CD4-positive, alpha-beta T cell treated with Interleukin-4 for 1 hour (primary cell): ENCODE results near the gene RGS14.

ENCODE experiments used
- DNase-seq, 2 donors: peaks; one replicate each; pipeline ENCODE4 v3.0.0-alpha.2; 2020 to 2022

Gene RGS14, protein sequence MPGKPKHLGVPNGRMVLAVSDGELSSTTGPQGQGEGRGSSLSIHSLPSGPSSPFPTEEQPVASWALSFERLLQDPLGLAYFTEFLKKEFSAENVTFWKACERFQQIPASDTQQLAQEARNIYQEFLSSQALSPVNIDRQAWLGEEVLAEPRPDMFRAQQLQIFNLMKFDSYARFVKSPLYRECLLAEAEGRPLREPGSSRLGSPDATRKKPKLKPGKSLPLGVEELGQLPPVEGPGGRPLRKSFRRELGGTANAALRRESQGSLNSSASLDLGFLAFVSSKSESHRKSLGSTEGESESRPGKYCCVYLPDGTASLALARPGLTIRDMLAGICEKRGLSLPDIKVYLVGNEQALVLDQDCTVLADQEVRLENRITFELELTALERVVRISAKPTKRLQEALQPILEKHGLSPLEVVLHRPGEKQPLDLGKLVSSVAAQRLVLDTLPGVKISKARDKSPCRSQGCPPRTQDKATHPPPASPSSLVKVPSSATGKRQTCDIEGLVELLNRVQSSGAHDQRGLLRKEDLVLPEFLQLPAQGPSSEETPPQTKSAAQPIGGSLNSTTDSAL

DNA sequence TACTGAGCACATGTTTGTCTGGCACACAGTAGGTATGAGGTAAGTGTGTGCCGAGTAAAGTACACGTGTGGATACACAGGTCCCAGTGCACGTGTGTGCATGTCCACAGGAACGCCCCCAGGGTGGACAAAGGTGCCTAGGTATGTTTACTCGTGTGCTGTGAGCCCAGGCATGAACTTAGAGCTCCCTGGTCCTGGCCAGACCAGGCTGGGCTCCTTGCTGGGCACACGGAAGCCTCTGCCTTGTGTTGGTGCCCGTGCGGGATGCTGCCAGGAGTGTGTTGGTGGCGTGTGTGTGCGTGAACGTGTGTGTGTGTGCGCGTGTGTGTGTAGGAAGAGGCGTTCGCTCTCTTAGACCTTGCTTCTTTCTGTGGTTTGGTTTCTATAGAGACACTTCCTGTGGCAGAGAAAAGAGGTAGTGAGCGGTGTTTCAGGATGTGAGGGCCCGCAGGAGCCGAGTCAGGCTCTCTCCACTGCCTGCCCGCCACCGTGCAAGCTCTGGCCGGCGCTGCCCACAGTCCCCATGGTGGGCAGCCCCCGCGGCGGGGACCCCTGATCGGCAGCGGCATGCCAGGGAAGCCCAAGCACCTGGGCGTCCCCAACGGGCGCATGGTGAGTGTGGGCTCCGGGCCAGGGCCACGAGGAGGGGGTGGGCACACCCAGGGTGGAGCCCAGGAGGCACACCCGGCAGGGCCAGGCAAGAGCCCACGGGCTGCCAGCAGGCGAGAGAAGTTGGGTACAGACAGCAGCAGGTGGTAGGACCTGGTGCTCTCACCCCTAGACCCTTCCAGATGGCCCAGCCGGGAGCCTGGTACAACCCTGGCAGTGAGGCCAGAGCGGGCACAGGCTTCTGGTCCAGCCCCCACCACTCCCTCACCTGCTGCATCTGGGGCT is at the start of gene RGS14:
Gene RGS14 (plus strand): TSS at position 466 of the 893 bp plus-strand sequence. CDS start 101 bp downstream, at position 567.
- DNase-seq = peak; percentile 86 to 89

DNA sequence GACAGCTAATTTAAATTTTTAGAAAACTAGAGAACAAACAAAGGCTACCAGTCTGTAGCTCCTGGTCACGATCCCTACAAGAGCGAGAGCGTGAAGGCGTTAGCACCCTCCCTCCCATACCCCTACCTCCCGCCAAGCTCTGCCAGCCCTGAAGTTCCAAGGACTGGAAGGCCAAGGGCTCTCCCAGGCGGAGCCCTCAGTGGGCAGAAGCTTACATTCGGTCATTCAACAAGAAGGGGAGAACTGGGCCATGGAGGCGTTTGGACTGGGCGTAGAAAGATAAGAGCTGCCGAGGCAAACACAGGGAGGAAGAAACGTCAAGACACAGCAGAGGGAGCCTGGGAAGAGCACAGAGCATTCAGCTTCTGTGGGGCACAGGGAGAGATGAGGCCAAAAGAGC is 49.0 kb upstream of the RGS14 start:
- no peak for DNase-seq

DNA sequence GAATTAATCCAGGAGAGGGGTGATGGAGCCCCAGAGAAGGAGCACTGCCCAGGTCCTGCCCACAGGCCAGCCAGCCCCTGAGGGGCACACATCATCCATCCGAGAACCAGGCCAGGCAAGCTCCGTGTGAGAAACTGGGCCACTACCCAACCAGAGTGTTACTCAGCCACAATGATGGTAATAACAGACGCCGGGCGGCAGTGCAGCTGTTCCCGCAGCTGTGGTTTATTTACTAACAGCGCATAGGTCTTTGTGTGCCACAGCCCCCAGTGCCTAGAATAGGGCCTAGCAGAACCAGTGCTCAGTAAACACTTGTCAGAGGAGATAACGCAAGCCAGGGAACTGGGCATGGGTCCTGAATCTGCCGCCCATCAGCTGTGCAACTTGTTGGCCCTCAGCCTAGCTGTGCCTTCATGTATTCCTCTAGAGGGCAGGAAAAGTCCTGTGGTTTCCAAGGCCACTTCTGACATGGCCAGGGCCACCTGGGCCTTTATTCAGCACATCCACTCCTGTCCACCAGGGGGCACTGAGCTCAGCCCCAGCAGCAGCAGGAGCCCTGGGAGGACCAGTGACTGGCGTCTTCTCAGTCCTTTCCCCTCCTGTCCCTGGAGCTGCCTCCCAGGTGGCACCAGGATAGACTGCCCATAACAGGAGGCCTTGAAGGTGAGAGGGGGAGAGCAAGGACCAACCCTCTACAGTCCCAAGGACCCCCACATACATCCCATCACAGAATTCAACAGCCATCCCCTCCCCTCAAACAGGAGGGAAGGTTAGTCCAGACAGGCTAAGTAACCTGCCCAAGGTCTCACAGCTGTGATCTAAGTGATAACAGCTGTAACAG is 48.2 kb upstream of the RGS14 start:
- DNase-seq = peak; percentile 77 to 79

DNA sequence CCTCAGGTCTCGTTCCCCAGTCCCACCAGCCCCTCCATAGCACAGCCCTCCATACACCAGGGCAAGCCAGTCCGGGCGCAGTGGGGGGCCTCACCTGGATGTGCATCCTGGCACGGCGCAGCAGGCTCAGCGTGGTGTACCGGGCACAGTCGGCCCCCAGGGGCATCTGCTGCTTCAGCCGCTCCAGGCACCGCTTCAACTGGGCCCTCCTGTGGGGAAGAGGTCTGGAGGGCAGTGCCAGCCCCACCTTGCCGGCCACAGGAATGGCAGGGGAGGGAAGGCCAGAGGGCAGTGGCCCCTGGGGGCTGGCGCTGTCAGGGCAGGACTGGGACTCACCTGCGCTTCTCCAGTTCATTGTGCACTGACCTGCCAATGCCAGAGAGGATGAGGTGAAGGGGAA is 47.4 kb upstream of the RGS14 start:
- no peak for DNase-seq

DNA sequence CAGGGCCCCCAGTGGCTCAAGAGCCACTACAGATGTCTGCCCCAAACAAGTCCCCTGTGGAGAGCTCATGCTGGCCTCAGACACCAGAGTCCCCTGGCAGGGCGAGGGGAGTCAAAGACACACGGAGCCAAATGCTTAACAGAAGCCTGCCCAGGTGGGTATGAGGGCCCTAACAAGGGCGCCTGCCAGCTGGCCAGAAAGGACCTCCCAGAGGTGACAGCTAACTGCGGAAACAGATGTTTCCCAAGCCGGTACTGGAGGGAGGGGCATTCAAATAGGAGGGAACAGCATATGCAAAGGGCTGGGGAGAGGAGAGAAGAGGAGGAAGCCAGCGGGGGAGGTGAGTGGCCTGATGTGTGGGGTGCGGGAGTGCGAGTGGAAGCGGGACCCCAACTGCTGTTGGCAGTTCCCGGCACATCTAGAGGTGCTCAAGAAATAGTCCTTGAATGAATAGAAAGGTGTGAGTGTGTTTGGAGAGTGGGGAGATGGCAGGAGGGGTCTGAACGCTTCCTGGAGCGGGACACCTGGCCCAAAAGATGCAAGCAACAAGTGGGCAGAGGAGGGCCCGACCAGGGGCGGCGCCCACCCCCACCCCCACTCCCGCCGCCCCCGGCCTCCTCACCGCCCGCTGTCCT is 46.9 kb upstream of the RGS14 start:
- peak; percentile 34 to 51 for DNase-seq

DNA sequence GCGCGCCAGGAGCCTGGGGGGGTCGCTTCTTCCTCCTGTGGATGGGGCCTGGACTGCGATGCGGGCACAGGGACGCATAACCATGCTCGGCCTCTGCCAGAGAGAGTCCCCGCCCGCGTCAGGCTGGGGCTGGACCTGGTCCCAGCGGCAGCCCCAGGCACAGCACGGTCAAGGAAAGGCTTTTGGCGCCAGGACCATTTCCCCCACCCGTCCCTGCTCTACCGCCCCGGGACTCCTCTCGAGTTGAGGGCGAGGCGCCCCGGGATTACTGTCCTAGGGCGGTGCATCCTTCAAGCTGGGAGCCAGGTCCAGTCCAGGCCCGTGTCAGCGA is 46.4 kb upstream of the RGS14 start:
- no peak for DNase-seq

DNA sequence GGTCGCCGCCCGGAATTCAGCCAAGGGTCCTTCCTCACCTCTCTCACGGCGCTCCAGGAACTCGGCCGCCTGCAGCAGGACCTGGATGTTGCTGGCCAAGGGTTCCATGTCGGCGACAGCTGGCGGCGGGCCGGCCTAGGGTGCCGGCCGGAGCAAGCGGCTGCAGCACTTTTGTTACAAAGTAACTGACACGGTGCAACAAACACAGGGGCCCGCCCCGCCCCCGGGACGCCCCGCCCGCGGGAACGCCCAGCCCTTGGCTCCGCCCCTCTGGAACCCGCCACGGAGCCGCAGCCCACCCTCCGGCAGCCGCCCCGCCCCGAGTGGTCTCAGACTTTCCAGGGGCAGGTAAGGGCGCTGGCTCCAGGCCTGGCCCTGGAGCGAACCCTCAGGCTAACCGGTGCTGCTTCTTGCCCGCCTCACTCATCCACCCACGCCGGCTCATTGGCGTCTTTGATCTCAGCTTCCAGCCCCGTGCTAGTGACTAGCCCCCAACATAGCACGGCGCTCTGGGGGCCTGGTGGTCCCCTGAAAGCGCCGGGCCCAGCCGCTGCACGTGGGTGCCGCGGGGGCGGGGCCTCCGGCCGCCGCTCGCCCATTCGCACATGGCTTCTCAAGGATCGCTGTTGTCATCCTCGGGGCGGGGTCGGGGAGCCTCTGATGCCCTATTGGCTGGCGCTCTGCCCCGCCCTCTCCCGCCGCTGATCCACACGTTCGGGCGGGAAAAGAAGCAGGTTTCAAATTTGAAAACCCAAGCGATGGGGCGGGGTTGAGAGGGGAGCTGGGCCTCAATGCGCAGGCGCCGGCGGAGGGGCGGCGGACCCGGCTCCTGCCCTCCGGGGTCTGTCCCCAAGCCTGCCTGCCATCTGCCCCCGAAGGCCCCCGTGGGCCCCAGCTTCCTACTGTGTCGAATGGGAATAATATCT is 45.7 kb upstream of the RGS14 start, which contains the start of gene MXD3:
Gene MXD3 (minus strand): TSS at position 176 of the 926 bp plus-strand sequence. CDS start 68 bp downstream, at position 108.
- peak; percentile 96 for DNase-seq

DNA sequence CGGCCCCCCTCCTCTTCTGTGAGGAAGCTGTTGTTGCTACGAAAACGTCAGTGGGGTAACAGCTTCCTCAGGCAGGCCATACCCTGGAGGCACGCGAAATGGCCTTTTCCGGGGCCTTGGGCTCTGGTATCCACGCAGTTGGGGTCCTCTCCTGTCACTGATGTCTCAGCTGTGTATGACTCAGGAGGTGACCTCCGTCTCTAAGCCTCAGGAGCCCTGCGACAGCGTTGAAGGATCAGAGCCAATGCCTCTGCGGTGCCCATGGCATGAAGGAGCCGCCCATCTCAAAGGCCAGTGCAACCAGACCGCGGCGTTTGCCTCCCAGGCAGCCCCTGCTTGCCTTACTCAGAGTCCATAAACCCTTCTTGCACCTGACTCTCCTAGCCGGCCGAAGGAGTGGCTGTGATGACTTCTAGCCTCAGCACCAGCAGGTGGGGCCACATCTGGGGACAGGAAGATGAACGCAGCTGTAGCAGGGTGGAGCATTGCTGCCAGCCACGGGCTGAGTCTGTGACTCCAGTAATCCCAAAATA is 45.0 kb upstream of the RGS14 start:
- peak in 1 of 2 donors; percentile 30 for DNase-seq

DNA sequence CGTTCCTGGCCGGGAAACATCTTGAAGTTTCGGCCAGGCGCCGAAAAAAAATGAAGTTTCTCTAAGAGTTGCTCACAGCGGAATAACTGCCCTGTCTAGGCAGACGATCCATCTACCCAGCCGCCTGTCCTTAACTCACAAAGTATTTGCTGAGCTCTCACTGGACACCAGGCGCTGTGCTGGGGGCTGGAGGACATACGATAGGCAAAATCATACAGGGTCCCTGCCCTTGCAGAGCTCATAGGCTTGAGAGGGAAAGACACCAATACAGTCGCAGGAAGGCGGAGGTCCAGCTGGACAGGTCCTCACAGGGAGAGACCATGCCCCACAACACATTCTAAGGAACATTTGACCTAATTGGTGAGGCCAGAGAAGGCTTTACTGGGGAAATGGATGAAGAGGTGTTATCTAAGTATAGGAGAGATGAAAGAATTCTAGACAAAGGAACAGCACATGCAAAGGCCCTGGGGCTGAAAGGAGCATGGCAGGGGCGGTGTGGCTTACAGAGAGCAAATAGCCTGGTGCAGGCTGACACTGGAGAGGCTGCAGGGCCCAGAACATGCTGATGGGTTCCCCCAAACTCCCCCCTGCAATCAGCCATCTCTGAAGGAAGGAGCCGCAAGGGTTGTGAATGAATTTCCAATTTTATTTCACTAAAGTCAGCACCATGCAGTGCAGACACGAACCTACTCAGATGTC is 44.0 kb upstream of the RGS14 start:
- DNase-seq = no peak

DNA sequence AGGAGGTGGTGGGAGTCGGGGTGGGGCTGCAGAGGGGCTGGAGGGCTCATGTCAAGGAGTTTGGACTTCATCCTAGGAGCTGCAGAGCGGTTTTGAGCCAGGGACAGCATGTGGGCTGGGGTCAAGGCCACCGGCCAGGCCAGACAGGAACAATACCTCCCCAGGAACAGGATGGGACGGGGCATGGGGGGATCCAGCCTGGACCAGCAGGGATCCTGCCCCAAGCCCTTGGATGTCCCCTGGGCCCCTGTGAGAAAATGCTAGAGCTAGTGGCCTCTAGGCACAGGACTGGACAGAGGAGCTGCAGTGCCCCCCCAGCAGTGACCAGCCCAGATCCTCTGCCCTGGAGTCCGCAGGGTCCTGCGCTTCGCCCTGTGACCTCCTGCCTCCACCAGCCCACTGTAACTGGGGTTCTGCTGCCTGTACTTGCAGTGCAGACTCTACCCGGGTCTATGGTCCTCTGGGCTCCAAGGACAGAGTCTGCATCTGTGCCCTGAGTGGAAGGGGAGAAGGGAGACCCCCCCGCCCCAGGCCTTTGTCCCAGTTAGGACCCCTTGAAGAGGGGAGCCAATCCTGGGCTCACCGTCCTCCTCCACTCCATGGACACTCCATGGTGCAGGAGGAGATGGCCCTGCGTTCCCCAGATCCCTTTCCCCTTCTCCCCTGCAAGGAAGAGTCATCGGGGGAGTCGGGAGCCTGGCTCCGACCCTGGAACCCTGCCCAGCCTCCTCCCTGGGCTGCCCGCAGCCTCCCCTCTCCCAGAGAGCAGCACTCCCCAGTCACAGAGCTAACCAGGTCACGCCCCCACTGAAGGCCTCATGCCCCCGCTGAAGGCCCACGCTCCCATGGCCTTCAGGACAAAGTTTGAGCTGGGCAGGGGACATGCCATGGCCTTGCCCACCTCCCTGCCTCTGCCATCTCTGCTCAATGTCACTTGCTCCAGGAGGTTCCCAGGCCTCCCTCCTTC is 43.1 kb upstream of the RGS14 start:
- DNase-seq = no peak

DNA sequence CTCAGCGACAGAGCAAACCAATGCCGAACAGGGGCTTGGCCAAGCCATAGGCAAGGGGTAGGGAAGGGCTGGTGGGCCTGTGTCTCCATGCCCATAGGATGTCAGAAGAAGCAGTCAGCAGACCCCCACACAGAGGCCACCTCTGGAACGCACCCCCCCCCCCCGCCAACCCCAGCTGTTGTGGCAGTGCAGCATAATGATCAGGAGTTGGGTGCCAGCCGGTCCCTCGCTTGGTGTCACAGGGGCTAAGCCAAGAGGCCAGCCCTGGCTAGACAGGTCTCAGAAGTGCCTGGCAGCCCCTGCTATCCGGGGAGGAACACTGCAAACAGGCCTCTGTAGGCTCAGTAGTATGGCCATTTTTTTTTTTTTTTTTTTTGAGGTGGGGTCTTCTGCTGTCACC is 42.3 kb upstream of the RGS14 start:
- DNase-seq = no peak

DNA sequence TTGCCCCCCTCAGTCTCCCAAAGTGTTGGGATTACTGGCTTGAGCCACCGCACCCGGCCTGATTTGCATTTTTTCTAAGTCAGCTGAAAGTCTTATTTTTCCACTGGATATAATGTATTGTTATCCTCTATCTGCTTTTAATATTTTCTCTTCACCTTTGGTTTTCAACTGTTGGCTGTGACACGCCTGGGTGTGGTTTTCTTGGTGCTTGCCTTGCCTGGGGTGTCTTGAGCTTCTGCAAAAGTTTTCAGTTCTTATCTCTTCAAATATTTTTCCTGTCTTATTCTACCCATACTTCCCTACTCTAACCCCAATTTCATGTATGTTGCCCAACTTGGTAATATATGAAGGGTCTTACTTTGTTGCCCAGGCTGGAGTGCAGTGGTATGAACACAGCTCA is 41.7 kb upstream of the RGS14 start:
- no peak for DNase-seq

DNA sequence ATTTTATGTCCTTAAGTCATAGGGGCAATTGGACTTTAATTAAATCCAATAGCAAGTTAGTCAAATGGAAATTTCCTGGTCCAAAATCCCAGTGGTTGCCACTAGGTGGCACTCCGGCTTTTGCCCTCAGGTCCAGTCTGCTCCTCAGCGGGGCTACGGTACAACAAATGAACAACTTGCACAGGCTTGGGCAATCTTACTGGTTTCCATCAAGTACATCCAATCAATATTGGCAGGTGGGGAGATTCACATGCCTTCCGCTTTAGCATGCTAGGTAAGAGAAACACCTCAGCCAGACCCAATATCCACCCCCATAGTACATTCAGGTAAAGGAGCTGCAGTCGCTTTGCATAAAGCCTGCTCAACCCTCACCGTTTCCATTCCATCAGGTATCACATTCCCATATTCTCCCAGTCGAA is 39.8 kb upstream of the RGS14 start:
- peak; percentile 80 to 81 for DNase-seq

DNA sequence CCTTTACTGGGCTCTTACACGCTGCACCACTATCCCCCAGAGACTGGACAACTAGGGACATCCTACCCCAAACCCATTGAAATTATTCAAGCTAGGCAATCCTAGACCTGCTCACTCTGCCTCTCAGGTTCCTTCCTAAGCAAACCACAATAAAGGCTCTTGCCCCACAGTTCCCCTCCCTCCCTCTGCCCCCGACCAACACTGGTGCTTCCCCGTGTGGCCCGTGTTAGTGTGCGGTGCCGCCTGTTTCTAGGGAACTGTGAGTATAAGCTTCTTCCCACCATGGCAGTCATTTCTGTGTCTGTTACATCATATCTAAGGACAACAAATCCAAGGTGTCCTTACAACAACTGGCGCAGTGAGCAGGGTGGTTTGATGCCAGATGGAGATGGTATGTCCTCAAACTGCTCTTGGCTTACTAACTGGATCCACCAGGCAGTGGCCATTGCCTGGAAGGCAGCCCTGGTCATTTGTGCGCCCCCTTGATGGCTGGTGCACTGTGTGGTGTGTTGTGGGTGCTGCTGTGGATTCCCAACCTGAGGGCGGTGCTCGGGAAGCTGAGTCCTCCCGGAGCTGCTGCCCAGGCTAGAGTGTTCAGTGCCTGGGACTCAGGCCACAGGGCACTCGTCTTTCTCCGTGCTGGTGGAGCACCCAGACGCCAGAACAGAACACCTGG is 37.7 kb upstream of the RGS14 start:
- peak; percentile 42 to 43 for DNase-seq

DNA sequence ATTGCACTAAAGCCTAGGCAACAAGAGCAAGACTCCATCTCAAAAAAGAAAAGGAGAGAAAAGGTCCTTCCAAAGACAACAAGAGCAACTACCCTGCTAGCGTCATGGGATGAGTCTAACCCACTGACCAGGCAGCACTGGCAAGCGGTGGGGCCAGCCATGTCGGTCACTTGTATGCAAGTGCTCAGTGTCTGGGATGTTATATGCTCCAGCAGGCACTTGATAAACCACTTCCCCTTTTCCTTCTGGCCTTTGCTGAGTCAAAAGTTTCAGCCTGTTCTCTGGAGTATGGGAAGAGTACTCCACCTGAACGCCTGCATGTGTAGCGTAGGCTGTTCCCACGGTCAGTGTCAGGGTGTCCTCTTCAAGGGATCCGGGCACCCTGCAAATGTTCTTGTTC is 36.8 kb upstream of the RGS14 start:
- no peak for DNase-seq

DNA sequence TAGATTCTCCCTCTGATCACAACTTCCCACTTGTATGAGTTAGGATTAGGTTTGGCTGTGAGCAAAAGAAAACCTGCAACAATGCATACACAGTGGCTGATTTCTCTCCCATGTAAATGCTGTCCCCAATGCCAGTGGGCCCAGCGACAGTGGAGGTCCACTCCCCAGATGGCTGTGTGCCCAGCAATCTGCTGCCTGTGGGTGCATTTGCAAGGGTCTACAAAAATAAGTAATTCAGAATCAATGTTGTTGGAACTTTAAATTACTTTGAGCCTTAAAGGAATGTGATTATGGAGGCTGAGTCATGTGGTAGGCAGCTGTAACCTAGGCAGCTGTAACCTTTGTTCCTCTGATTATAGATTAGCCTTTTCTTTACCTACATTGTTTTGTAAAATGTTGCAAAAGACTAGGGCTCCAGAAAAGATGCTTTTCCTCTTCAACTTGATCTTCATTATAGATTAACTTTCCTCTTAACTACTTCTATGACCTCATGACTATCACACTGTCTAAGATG is 31.8 kb upstream of the RGS14 start:
- DNase-seq = no peak
